AG10803 (cell line): Measurements from ENCODE around the gene ZNF585A.
"Not testable (repeated sequence)": the region's sequence is repeated elsewhere in the genome, so short reads cannot be mapped to it uniquely, and the experiment has no call there.

ENCODE experiments used
- DNase-seq: peaks from one replicate; pipeline ENCODE4 v3.0.0; 2010; ENCODE audit warnings: low read depth
- H3K4me3 ChIP-seq: 2 replicates; pipeline ENCODE4 v1.5.1; 2011; ENCODE audit warnings: mild to moderate bottlenecking, low read length, control low read depth
- CTCF ChIP-seq: conservative IDR thresholded peaks from 2 replicates; pipeline ENCODE4 v1.5.1; 2011; ENCODE audit warnings: mild to moderate bottlenecking, low read length, control low read depth, inconsistent platforms

ZNF585A gene

DNA sequence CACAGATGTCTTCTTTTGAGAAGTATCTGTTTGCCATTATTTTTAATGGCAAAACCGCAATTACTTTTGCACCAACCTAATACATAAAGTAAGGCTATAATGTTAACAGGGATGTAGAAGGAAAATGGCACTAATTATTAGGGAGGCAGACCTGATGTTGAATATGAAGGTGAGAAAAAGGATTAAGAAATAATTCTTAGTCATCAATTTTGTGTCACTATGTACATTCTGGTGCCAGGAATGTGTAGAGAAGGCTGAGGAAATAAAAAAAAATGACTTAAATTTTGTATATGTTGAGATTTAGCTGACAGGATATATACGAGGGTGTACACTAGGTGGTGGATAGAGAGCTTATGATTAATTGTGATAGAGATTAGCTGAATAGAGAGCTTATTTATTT lies 25.3 kb upstream of the ZNF585A start:
- DNase-seq, result no peak
- no peak overlapping the region for H3K4me3 ChIP-seq
- TF ChIP-seq CTCF, result no peak

DNA sequence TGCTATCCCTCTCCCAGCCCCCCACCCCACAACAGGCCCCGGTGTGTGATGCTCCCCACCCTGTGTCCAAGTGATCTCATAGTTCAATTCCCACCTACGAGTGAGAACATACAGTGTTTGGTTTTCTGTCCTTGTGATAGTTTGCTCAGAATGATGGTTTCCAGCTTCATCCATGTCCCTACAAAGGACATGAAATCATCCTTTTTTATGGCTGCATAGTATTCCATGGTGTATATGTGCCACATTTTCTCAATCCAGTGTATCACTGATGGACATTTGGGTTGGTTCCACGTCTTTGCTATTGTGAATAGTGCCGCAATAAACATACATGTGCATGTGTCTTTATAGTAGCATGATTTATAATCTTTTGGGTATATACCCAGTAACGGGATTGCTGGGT lies 24.6 kb upstream of the ZNF585A start:
- not testable (repeated sequence) for DNase-seq, H3K4me3 ChIP-seq

DNA sequence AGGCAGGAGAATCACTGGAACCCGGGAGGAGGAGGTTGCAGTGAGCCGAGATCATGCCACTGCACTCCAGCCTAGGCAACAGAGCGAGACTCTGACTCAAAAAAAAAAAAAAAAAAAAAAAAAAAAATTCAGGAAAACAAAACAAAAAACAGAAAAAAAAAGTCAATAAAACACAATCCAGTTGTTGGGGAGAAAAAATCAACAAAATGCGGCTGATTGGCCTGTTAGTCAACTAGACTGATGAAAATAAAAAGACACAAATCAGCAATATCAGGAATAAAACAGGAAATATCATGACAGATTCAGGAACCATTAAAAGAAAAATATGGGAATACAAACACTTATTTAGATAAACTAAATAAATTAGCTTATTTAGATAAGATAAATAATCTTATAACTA lies 22.8 kb upstream of the ZNF585A start:
- not testable (repeated sequence) for H3K4me3 ChIP-seq, DNase-seq

GRCh38 chr19:37186071-37186470 lies 13.6 kb upstream of the ZNF585A start:
- not testable (repeated sequence) for DNase-seq, H3K4me3 ChIP-seq

GRCh38 chr19:37165635-37166034 lies 6.9 kb downstream of the ZNF585A start:
- no peak overlapping the region for H3K4me3 ChIP-seq
- TF ChIP-seq CTCF, result no peak
- no peak for DNase-seq

DNA sequence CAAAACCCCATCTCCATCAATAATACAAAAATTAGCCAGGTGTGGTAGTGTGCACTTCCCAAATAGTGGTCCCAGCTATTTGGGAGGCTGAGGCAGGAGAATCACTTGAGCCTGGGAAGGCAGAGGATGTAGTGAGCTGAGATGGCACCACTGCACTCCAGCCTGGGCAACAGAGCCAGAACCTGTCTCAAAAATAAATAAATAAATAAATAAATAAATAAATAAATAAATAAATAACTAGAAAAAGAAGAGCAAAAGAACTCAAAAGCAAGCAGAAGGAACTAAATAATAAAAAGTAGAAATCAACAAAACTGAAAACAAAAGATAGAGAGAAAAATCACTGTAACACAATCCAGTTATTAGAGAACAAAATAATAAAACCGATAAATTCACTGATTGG lies 12.3 kb downstream of the ZNF585A start:
- H3K4me3 ChIP-seq, result no peak overlapping the region
- DNase-seq, result no peak
- TF ChIP-seq CTCF, result no peak

DNA sequence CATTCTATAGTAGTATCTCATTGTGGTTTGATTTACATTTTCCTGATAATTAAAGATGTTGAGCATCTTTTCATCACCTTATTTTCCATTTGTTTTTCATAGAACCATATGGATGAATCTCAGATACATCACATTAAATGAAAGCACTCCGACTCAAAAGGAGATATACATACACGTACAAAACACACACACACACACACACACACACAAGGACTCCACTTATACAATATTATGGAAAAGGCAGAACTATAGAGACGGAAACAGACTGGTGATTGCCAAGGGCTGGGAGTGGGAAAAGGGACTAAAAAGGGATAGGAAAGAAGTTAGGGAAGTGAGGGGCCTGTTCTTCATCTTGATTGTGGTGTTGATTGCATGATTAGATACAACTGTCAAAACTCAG lies 24.3 kb downstream of the ZNF585A start:
- DNase-seq, result no peak
- no peak for TF ChIP-seq CTCF
- H3K4me3 ChIP-seq, result no peak overlapping the region

GRCh38 chr19:37136111-37136510 lies 36.4 kb downstream of the ZNF585A start:
- no peak overlapping the region for H3K4me3 ChIP-seq
- no peak for TF ChIP-seq CTCF
- DNase-seq, result no peak

DNA sequence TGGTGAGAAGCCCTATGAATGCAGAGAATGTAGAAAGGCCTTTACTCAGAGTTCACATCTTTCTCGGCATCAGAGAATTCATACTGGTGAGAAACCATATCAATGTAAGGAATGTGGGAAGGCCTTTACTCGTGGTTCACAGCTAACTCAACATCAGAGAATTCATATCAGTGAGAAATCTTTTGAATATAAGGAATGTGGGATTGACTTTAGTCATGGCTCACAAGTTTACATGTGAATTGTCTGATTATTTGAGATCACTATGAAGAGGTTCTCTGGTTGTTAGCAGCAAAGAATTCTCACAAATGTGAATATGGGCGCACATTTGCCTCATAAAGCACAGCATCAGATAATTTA lies 43.7 kb downstream of the ZNF585A start:
- TF ChIP-seq CTCF, result no peak
- no peak overlapping the region for H3K4me3 ChIP-seq
- DNase-seq, result no peak
